Karpas-422 (cell line): ENCODE measurements around the gene GOLGA6D. TPM values are rescaled to one million over a fixed set of nuclear protein-coding genes. Genes with fewer than 3 reads are reported as not detected.
"Not testable (repeated sequence)": the region's sequence is repeated elsewhere in the genome, so short reads cannot be mapped to it uniquely, and the experiment has no call there.

Experiments used
- DNase-seq: peaks from one replicate; pipeline ENCODE4 v3.0.0-alpha.2; 2015
- H2AFZ ChIP-seq: fragments of 200-600 bp; sonication (generic); 2 replicates; pipeline ENCODE4 v1.6.1; 2014; ENCODE audit warnings: antibody characterized with exemption, low read length, mixed read lengths
- H3K27ac ChIP-seq: fragments of 200-600 bp; sonication (generic); 2 replicates; pipeline ENCODE4 v1.5.1; 2014; ENCODE audit warnings: mild to moderate bottlenecking, low read length, moderate library complexity
- H3K27me3 ChIP-seq: fragments of 200-600 bp; sonication (generic); 2 replicates; pipeline ENCODE4 v1.6.1; 2014; ENCODE audit warnings: low read length, mixed read lengths
- H3K36me3 ChIP-seq: fragments of 200-600 bp; sonication (generic); 2 replicates; pipeline ENCODE4 v1.6.1; 2014; ENCODE audit warnings: low read length, mixed read lengths; ENCODE audit not compliant: insufficient read depth
- H3K4me1 ChIP-seq: fragments of 200-600 bp; sonication (generic); 2 replicates; pipeline ENCODE4 v1.6.1; 2014; ENCODE audit warnings: mild to moderate bottlenecking, low read length, mixed read lengths
- H3K4me2 ChIP-seq: fragments of 200-600 bp; sonication (generic); 2 replicates; pipeline ENCODE4 v1.6.1; 2014; ENCODE audit warnings: low read length, low read depth, mild to moderate bottlenecking; ENCODE audit not compliant: poor library complexity, severe bottlenecking
- H3K4me3 ChIP-seq: fragments of 200-600 bp; sonication (generic); 2 replicates; pipeline ENCODE4 v1.5.1; 2014; ENCODE audit warnings: mild to moderate bottlenecking, antibody characterized with exemption, low read length, mixed read lengths
- H3K79me2 ChIP-seq: fragments of 200-600 bp; sonication (generic); 2 replicates; pipeline ENCODE4 v1.6.1; 2014; ENCODE audit warnings: mild to moderate bottlenecking, low read length, mixed read lengths
- H3K9ac ChIP-seq: fragments of 200-600 bp; sonication (generic); 2 replicates; pipeline ENCODE4 v1.6.0; 2014; ENCODE audit warnings: low read length
- H3K9me2 ChIP-seq: fragments of 200-600 bp; sonication (generic), shearing (Covaris generic); replicated peaks from 2 replicates; pipeline ENCODE4 v1.6.0; 2014; ENCODE audit warnings: mild to moderate bottlenecking, low read length, moderate library complexity; ENCODE audit not compliant: insufficient read depth
- H3K9me3 ChIP-seq: fragments of 300-700, 200-600 bp; sonication (generic); 2 replicates; pipeline ENCODE4 v1.6.1; 2014; ENCODE audit warnings: low read length, mixed read lengths
- H4K20me1 ChIP-seq: fragments of 200-600 bp; sonication (generic); 2 replicates; pipeline ENCODE4 v1.6.1; 2014; ENCODE audit warnings: mild to moderate bottlenecking, antibody characterized with exemption, low read length, low read depth; ENCODE audit not compliant: insufficient read depth
- total RNA-seq: library from RNA; depleted of rRNA; stranded (reverse); fragments of >200 nt; shearing (Covaris generic); gene quantifications from 2 replicates; pipeline ENCODE4 v1.2.3, GENCODE V29; 2014; ENCODE audit warnings: low replicate concordance; rRNA removed

The GOLGA6D gene
- total RNA-seq = not detected in 2 replicates

- H3K79me2 ChIP-seq, H3K4me3 ChIP-seq, DNase-seq, H3K9me3 ChIP-seq, H2AFZ ChIP-seq, H3K27ac ChIP-seq, H3K27me3 ChIP-seq, H4K20me1 ChIP-seq, H3K36me3 ChIP-seq, H3K4me1 ChIP-seq, H3K9ac ChIP-seq, H3K4me2 ChIP-seq, H3K9me2 ChIP-seq: not testable (repeated sequence)
These were observed at the start of gene GOLGA6D for GRCh38 chr15:75282572-75282971. Gene GOLGA6D (plus strand): TSS chr15:75282835. CDS start chr15:75282876, 41 bp downstream.

GRCh38 chr15:75233504-75234190, 49.0 kb upstream of the GOLGA6D start:
- H3K4me1 ChIP-seq = peaks cover 14% of the 10 kb centered on the region
- no peaks in the 10 kb centered on the region for H4K20me1 ChIP-seq
- no peaks in the 10 kb centered on the region for H3K27me3 ChIP-seq
- H3K36me3 ChIP-seq = no peaks in the 10 kb centered on the region
- no peak overlapping the region for H3K4me2 ChIP-seq
- no peaks in the 10 kb centered on the region for H3K9me2 ChIP-seq
- no peak overlapping the region for H3K27ac ChIP-seq
- no peak overlapping the region for H3K9ac ChIP-seq
- no peak for DNase-seq
- H3K79me2 ChIP-seq = no peaks in the 10 kb centered on the region
- no peak overlapping the region for H3K4me3 ChIP-seq
- H2AFZ ChIP-seq = no peak overlapping the region
- no peaks in the 10 kb centered on the region for H3K9me3 ChIP-seq

GRCh38 chr15:75234191-75234810, 48.3 kb upstream of the GOLGA6D start:
- Histone ChIP-seq H3K36me3 (no peaks in the 10 kb centered on the region), H3K9me3 (no peaks in the 10 kb centered on the region), H3K4me3 (no peak overlapping the region), H4K20me1 (no peaks in the 10 kb centered on the region), H3K9ac (no peak overlapping the region), H3K4me2 (no peak overlapping the region), H3K4me1 (peaks cover 14% of the 10 kb centered on the region), H3K79me2 (no peaks in the 10 kb centered on the region), H3K27me3 (no peaks in the 10 kb centered on the region), H2AFZ (no peak overlapping the region), H3K9me2 (no peaks in the 10 kb centered on the region), H3K27ac (no peak overlapping the region)
- no peak for DNase-seq

- Histone ChIP-seq H3K4me3 (no peak overlapping the region), H3K36me3 (no peaks in the 10 kb centered on the region), H3K9me3 (no peaks in the 10 kb centered on the region), H3K9ac (no peak overlapping the region), H3K27me3 (no peaks in the 10 kb centered on the region), H3K9me2 (no peaks in the 10 kb centered on the region), H3K4me1 (peaks cover 11% of the 10 kb centered on the region), H4K20me1 (no peaks in the 10 kb centered on the region), H2AFZ (no peak overlapping the region), H3K79me2 (no peaks in the 10 kb centered on the region), H3K27ac (no peak overlapping the region), H3K4me2 (no peak overlapping the region)
- DNase-seq = no peak
These were observed 47.5 kb upstream of the GOLGA6D start for GRCh38 chr15:75235051-75235673.

- Histone ChIP-seq H3K9me2 (no peaks in the 10 kb centered on the region), H3K27me3 (no peaks in the 10 kb centered on the region), H2AFZ (no peak overlapping the region), H3K36me3 (no peaks in the 10 kb centered on the region), H3K27ac (no peak overlapping the region), H3K4me2 (no peak overlapping the region), H3K9me3 (no peaks in the 10 kb centered on the region), H3K9ac (no peak overlapping the region), H3K4me3 (no peak overlapping the region), H3K4me1 (0 out of 2 replicates have a peak, but pooled peaks cover 2% of the 10 kb centered on the region), H4K20me1 (no peaks in the 10 kb centered on the region), H3K79me2 (no peaks in the 10 kb centered on the region)
- no peak for DNase-seq
These were observed 46.6 kb upstream of the GOLGA6D start for GRCh38 chr15:75235760-75236729.

GRCh38 chr15:75237316-75237982, 45.2 kb upstream of the GOLGA6D start:
- Histone ChIP-seq H3K27me3 (no peaks in the 10 kb centered on the region), H2AFZ (no peak overlapping the region), H3K9ac (no peak overlapping the region), H3K79me2 (no peaks in the 10 kb centered on the region), H3K9me2 (no peaks in the 10 kb centered on the region), H3K27ac (no peak overlapping the region), H3K36me3 (no peaks in the 10 kb centered on the region), H3K4me1 (0 out of 2 replicates have a peak, but pooled peaks cover 2% of the 10 kb centered on the region), H3K4me2 (no peak overlapping the region), H4K20me1 (no peaks in the 10 kb centered on the region), H3K9me3 (no peaks in the 10 kb centered on the region), H3K4me3 (no peak overlapping the region)
- no peak for DNase-seq

GRCh38 chr15:75238150-75238549, 44.5 kb upstream of the GOLGA6D start:
- H4K20me1 ChIP-seq = no peaks in the 10 kb centered on the region
- H3K9me2 ChIP-seq = no peaks in the 10 kb centered on the region
- H3K27ac ChIP-seq = no peak overlapping the region
- no peaks in the 10 kb centered on the region for H3K9me3 ChIP-seq
- H3K4me2 ChIP-seq = no peak overlapping the region
- no peak overlapping the region for H2AFZ ChIP-seq
- no peaks in the 10 kb centered on the region for H3K36me3 ChIP-seq
- no peak overlapping the region for H3K9ac ChIP-seq
- no peak overlapping the region for H3K4me3 ChIP-seq
- no peaks in the 10 kb centered on the region for H3K79me2 ChIP-seq
- no peak for DNase-seq
- 0 out of 2 replicates have a peak, but pooled peaks cover 2% of the 10 kb centered on the region for H3K4me1 ChIP-seq
- H3K27me3 ChIP-seq = no peaks in the 10 kb centered on the region
